Measurements from ENCODE around the gene EIF4B. TPM values are rescaled to one million over a fixed set of nuclear protein-coding genes. Genes with fewer than 3 reads are reported as not detected.

EIF4B gene
- total RNA-seq, 1 experiment from 2014 or later: 445 TPM

- no peak overlapping the region for H3K4me3 ChIP-seq (ENCODE audit: low read depth, low read length)
- TF ChIP-seq, protein P1, sequence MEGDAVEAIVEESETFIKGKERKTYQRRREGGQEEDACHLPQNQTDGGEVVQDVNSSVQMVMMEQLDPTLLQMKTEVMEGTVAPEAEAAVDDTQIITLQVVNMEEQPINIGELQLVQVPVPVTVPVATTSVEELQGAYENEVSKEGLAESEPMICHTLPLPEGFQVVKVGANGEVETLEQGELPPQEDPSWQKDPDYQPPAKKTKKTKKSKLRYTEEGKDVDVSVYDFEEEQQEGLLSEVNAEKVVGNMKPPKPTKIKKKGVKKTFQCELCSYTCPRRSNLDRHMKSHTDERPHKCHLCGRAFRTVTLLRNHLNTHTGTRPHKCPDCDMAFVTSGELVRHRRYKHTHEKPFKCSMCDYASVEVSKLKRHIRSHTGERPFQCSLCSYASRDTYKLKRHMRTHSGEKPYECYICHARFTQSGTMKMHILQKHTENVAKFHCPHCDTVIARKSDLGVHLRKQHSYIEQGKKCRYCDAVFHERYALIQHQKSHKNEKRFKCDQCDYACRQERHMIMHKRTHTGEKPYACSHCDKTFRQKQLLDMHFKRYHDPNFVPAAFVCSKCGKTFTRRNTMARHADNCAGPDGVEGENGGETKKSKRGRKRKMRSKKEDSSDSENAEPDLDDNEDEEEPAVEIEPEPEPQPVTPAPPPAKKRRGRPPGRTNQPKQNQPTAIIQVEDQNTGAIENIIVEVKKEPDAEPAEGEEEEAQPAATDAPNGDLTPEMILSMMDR (IDR thresholded peaks at IDR 0.05; ENCODE audit: insufficient read depth in 1 of 2, low read depth in 1 of 2, low read length in 1 of 2, severe bottlenecking in 1 of 2, unreplicated experiment in 1 of 2): no peak
- no peaks in the 10 kb centered on the region for H3K4me1 ChIP-seq
- peaks cover 98% of the 10 kb centered on the region for H3K36me3 Mint-ChIP-seq (ENCODE audit: insufficient read depth, unreplicated experiment)
- H3K4me3 Mint-ChIP-seq (ENCODE audit: unreplicated experiment): no peak overlapping the region
- no peaks in the 10 kb centered on the region for H3K9me3 Mint-ChIP-seq (ENCODE audit: unreplicated experiment)
- H3K36me3 ChIP-seq (ENCODE audit: control insufficient read depth, insufficient read depth, low read length): peaks cover 11% of the 10 kb centered on the region
- no peak overlapping the region for H3K27ac Mint-ChIP-seq (ENCODE audit: unreplicated experiment)
- H3K27me3 ChIP-seq (replicated peaks; ENCODE audit: control insufficient read depth, insufficient read depth, low read length): no peaks in the 10 kb centered on the region
- no peak for DNase-seq
- intact Hi-C loops (cut with micrococcal nuclease; ENCODE audit: unreplicated experiment): no loop called here
- ChIA-PET CTCF (interaction anchor here (1.5 to 1.7 kb wide), 2 partner anchors 11 to 17 kb away, joined by 5 to 8 read pairs; no protein-coding TSS in a partner anchor), POLR2A (no interaction called here)
- BruUV-seq (replicated peaks): no TSS peak
- no peaks in the 10 kb centered on the region for H3K4me1 Mint-ChIP-seq (ENCODE audit: low read depth, unreplicated experiment)
- H3K9me3 ChIP-seq: no peaks in the 10 kb centered on the region
- no peaks in the 10 kb centered on the region for H3K27me3 Mint-ChIP-seq (ENCODE audit: insufficient read depth, unreplicated experiment)
Observed at GRCh38 chr12:53036802-53037201, 30.5 kb downstream of the EIF4B start.

GRCh38 chr12:53039851-53040250, 33.6 kb downstream of the EIF4B start:
- Mint-ChIP-seq H3K9me3 (ENCODE audit: unreplicated experiment) (no peaks in the 10 kb centered on the region), H3K27me3 (ENCODE audit: insufficient read depth, unreplicated experiment) (no peaks in the 10 kb centered on the region), H3K36me3 (ENCODE audit: insufficient read depth, unreplicated experiment) (peaks cover 98% of the 10 kb centered on the region), H3K27ac (ENCODE audit: unreplicated experiment) (no peak overlapping the region), H3K4me3 (ENCODE audit: unreplicated experiment) (no peak overlapping the region), H3K4me1 (ENCODE audit: low read depth, unreplicated experiment) (peaks cover 9% of the 10 kb centered on the region)
- CTCF ChIA-PET: no interaction called here
- TF ChIP-seq, protein P1 (IDR thresholded peaks at IDR 0.05; ENCODE audit: insufficient read depth in 1 of 2, low read depth in 1 of 2, low read length in 1 of 2, severe bottlenecking in 1 of 2, unreplicated experiment in 1 of 2): no peak
- intact Hi-C loops (cut with micrococcal nuclease; ENCODE audit: unreplicated experiment): no loop called here
- Histone ChIP-seq H3K27me3 (replicated peaks; ENCODE audit: control insufficient read depth, insufficient read depth, low read length) (no peaks in the 10 kb centered on the region), H3K9me3 (no peaks in the 10 kb centered on the region), H3K36me3 (ENCODE audit: control insufficient read depth, insufficient read depth, low read length) (peaks cover 11% of the 10 kb centered on the region), H3K4me1 (peaks cover 8% of the 10 kb centered on the region), H3K4me3 (ENCODE audit: low read depth, low read length) (no peak overlapping the region)
- DNase-seq: no peak
- POLR2A ChIA-PET: no interaction called here
- no TSS peak for BruUV-seq (replicated peaks)

- Mint-ChIP-seq H3K4me3 (ENCODE audit: unreplicated experiment) (no peak overlapping the region), H3K36me3 (ENCODE audit: insufficient read depth, unreplicated experiment) (peaks cover 90% of the 10 kb centered on the region), H3K27ac (ENCODE audit: unreplicated experiment) (peak overlapping the region; percentile 65), H3K9me3 (ENCODE audit: unreplicated experiment) (no peaks in the 10 kb centered on the region), H3K4me1 (ENCODE audit: low read depth, unreplicated experiment) (peaks cover 19% of the 10 kb centered on the region), H3K27me3 (ENCODE audit: insufficient read depth, unreplicated experiment) (no peaks in the 10 kb centered on the region)
- TF ChIP-seq, protein P1 (IDR thresholded peaks at IDR 0.05; ENCODE audit: insufficient read depth in 1 of 2, low read depth in 1 of 2, low read length in 1 of 2, severe bottlenecking in 1 of 2, unreplicated experiment in 1 of 2): no peak
- POLR2A ChIA-PET: no interaction called here
- DNase-seq: no peak
- Histone ChIP-seq H3K27me3 (replicated peaks; ENCODE audit: control insufficient read depth, insufficient read depth, low read length) (no peaks in the 10 kb centered on the region), H3K9me3 (no peaks in the 10 kb centered on the region), H3K4me1 (peaks cover 29% of the 10 kb centered on the region), H3K4me3 (ENCODE audit: low read depth, low read length) (no peak overlapping the region), H3K36me3 (ENCODE audit: control insufficient read depth, insufficient read depth, low read length) (peaks cover 7% of the 10 kb centered on the region)
- intact Hi-C loops (cut with micrococcal nuclease; ENCODE audit: unreplicated experiment): no loop called here
- CTCF ChIA-PET: no interaction called here
- BruUV-seq (replicated peaks): no TSS peak
Observed at GRCh38 chr12:53042607-53043454, 36.6 kb downstream of the EIF4B start.
